Epithelial cell of esophagus (primary cell): ENCODE results near the gene KBTBD13.
A peak's percentile ranks its signal among the peaks of the same experiment; 100 is the strongest.

Source experiments
- DNase-seq: peaks from one replicate; pipeline ENCODE4 v3.0.0; 2010; ENCODE audit warnings: low read depth
- H3K4me3 ChIP-seq: 2 replicates; pipeline ENCODE4 v1.5.1; 2011; ENCODE audit warnings: mild to moderate bottlenecking, low read length, control low read depth
- CTCF ChIP-seq: IDR thresholded peaks from 2 replicates; pipeline ENCODE4 v1.5.1; 2011; ENCODE audit warnings: low read depth, mild to moderate bottlenecking, low read length, control low read depth, inconsistent platforms; ENCODE audit not compliant: insufficient read depth; ENCODE audit errors: missing control alignments

Gene KBTBD13

DNA sequence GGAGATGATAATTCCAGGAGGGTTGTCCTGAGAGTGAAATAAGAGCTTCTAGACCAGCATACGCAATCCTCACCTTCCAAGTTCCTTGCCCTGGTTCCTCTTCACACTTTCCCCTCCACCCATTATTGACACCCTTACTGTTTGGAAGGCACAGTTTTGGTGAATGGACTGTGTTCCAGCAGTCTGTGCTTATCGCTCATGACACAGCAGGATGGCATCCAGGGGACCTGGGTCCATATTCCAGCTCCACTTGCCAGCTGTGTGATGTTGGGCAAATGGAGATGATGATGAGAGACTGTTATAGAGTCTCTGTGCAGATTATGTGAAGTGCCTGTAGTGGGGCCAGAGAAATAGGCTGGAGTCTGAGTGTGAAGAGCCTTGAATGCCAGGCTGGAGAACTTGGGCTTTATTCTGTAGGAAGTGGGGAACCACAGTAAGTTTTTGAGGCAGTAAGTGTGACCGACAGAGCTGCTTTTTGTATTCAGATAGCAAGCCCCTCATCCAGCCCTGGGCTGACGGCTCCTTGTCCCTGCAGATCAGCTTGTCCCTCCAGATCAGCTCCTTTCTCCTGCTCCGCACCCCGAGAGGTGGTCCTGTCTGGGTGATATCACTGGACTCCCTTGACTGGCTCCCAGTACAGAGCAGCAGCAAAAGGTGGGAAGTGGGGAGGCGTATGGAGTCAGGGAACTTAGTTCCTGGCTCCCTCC lies 8.1 kb downstream of the KBTBD13 start:
- TF ChIP-seq CTCF: no peak
- no peak for DNase-seq
- no peak overlapping the region for H3K4me3 ChIP-seq

DNA sequence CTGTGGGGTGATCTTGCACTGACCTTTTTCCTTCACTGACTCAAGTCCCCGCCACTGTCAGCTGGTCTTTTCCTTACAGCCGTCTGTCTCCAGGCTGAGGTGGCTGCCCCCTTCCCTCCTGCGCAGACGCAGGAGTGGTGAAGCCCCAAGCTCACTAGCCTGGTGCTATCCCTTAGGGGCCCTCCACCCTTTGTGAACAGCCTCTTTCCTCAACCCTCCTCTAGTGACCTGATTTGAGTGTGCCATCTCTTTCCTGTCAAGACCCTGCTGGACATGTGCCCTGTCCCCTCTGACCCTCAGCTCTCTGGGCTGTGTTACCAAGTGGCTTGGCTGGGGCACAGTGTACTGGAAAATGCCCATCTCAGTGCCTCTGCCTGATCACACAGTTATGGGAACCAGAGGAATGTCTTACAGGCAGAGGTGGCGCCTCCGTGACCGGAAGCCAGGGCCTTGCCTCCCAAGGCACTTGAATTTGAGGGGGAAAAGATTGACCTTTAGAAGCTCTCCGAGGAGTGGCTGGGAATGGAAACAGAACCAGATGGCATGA lies 8.7 kb downstream of the KBTBD13 start:
- DNase-seq: no peak
- TF ChIP-seq CTCF: no peak
- H3K4me3 ChIP-seq: no peak overlapping the region

DNA sequence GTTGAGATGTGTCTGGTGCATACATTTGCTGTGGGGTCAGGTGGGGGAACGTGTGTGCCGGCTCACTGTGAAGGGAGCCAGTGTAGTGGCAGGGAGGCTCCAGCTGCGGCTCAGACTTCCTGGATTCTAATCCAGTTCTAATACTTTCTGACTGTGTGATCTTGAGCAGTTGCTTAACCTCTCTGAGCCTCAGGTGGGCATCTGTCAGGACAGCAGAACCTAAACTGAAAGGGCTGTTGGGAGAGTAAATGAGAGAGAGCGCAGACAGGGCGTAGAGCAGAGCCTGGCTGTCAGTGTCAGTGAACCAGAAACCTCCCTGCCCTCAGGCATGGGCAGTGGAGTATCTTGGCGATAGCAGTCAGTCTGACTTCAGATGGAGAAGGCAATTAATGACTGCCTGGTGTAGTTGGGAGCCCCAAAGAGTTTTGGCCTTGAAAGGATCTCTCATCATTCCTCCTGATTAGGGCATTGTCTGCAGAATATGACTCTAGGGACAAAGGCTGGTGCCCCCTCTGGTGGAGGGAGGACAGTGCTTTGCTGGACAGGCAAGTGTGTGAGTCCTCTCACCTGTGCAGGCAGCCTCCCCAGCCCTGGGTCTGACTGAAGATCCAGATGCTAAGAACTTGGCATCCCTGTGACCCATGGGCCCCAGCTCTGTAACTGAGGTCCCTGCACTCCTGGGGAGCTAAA lies 9.6 kb downstream of the KBTBD13 start:
- no peak overlapping the region for H3K4me3 ChIP-seq
- TF ChIP-seq CTCF: peak; percentile 51
- peak; percentile 52 for DNase-seq

DNA sequence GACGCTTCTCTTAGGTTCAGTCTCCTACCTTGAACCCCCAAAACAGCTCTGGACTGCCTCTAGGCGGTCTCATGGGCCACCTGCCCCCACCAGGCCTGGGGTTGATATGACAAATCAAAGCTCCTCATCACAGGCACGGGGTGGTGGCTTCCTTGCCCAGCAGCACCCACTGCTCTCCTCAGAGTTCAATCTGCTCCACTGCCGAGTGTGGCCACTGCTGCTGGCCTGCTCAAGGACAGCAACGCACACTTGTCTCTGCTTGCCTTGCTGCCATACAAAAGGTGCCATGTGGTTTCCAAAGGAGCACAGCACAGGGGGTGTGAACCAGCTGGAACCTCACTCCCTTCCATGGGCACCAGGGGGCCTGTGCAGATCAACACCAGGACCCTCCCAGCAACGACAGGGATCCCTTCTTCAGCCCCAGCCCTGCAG lies 10.2 kb downstream of the KBTBD13 start:
- TF ChIP-seq CTCF: peak; percentile 22
- DNase-seq: peak; percentile 41
- H3K4me3 ChIP-seq: no peak overlapping the region

DNA sequence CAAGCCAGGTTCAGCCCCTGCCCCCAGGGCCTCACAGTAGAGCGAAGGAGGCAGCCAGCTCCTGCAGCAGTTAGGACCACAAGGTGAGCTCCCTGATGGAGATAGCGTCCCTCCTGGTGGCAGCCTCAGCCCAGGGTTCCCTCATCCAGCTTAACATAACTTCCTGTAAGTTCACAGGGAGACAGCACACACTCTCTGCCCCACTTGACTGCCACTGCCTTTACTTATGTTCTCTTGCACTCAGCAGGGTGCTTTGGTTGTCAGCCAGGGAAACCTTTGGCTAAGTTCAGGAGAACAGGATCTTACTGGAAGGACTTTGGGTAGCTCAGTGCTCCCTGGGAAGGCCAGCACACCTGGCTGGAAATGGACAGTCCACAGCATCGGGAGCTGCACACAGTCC lies 10.9 kb downstream of the KBTBD13 start:
- no peak for TF ChIP-seq CTCF
- no peak for DNase-seq
- H3K4me3 ChIP-seq: no peak overlapping the region

DNA sequence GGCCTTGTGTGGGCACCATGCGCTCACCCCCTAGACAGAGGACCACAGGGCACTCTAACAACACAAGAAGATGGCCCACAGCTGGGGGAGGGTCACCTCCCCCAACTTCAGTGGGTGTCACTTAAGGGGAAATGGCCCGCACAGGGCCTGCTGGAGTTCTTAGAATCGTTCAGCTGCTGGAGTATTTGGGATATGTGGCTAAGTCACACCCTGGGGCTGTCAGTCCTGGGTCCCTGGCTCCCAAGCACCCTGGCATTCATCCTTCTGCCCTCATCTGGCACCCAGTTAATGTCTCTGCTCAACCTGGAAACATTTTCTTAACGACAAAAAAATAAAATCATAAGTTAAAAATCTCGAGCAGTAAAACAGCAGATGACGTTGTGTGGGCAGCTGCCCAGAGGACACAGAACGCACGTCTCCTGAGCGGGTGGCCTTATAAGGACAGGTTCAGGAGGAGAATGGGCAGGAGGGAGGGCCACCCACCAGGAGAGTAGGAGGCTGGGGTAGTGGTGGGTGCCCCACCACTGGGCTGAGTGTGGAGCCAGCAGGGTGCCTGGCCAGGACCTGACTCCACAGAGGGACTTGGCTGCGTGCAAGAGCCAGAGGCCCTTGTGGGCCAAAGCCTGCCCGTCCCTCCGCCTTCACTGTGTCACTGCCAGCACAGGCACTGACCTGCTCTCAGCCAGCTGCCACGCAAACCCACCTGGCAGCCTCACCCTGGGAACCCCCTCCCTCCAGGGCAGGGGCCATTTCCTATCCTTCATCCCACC lies 11.5 kb downstream of the KBTBD13 start:
- TF ChIP-seq CTCF: no peak
- no peak overlapping the region for H3K4me3 ChIP-seq
- no peak for DNase-seq
